AG04449 (cell line): ENCODE results near the gene RMND1.

ENCODE experiments used
- CTCF ChIA-PET: fragments of 350-600 bp; formaldehyde crosslinking; extraction: SDS; loops from one replicate; lab custom pipeline; 2021; ENCODE audit warnings: antibody characterized with exemption; lab: Yijun Ruan, JAX
- POLR2A ChIA-PET: fragments of 400-600, 350-600 bp; formaldehyde crosslinking; extraction: SDS; loops from one replicate; lab custom pipeline; 2020; ENCODE audit warnings: antibody characterized with exemption, inconsistent platforms; lab: Yijun Ruan, JAX
- DNase-seq: peaks from one replicate; pipeline ENCODE4 v3.0.0-alpha.2; 2010; ENCODE audit warnings: low read depth, low spot score
- H3K4me3 ChIP-seq: 2 replicates; pipeline ENCODE4 v1.5.1; 2011; ENCODE audit warnings: low read depth, mild to moderate bottlenecking, control low read depth, low read length
- CTCF ChIP-seq: IDR thresholded peaks from one replicate; pipeline ENCODE4 v1.5.1; 2011; ENCODE audit warnings: mild to moderate bottlenecking, moderate library complexity, low read length, control low read depth, inconsistent platforms; ENCODE audit not compliant: insufficient read depth; ENCODE audit errors: missing control alignments

The RMND1 gene

GRCh38 chr6:151389618-151390275, 62.2 kb downstream of the RMND1 start:
- POLR2A ChIA-PET: interaction anchor here (1.4 to 1.7 kb wide), 2 partner anchors 56 to 62 kb away, joined by 8 to 9 read pairs; partner anchors contain the start of gene RMND1
- DNase-seq: no peak
- CTCF ChIA-PET: interaction anchor here (1.2 to 1.8 kb wide), 2 partner anchors 11 to 16 kb away, joined by 4 to 6 read pairs; no protein-coding TSS in a partner anchor

GRCh38 chr6:151388997-151389617, 62.8 kb downstream of the RMND1 start:
- CTCF ChIA-PET: interaction anchor here (1.2 to 1.5 kb wide), 2 partner anchors 10 to 572 kb away, joined by 3 to 4 read pairs; no protein-coding TSS in a partner anchor
- peak overlapping the region; percentile 75 for H3K4me3 ChIP-seq
- POLR2A ChIA-PET: interaction anchor here (1.4 kb wide), 1 partner anchor 63 kb away, joined by 8 read pairs; the partner anchor contains the start of gene RMND1
- TF ChIP-seq CTCF: no peak
- DNase-seq: no peak

More at GRCh38 chr6:151389618-151390275, 62.2 kb downstream of the RMND1 start:
- no peak for TF ChIP-seq CTCF
- H3K4me3 ChIP-seq: peak overlapping the region; percentile 75

GRCh38 chr6:151388236-151388635, 63.7 kb downstream of the RMND1 start:
- no peak overlapping the region for H3K4me3 ChIP-seq
- CTCF ChIA-PET: interaction anchor here (0.6 to 1.5 kb wide), 2 partner anchors 58 to 571 kb away, joined by 3 read pairs; no protein-coding TSS in a partner anchor
- POLR2A ChIA-PET: no interaction called here
- no peak for TF ChIP-seq CTCF
- DNase-seq: no peak

GRCh38 chr6:151387175-151387970, 64.6 kb downstream of the RMND1 start:
- ChIA-PET POLR2A (no interaction called here), CTCF (interaction anchor here (0.6 to 1.5 kb wide), 2 partner anchors 59 to 570 kb away, joined by 3 read pairs; no protein-coding TSS in a partner anchor)
- peak; percentile 70 for DNase-seq

GRCh38 chr6:151385177-151385576, 66.7 kb downstream of the RMND1 start:
- no peak overlapping the region for H3K4me3 ChIP-seq
- DNase-seq: no peak
- ChIA-PET POLR2A (no interaction called here), CTCF (interaction anchor here (1.4 to 1.6 kb wide), 3 partner anchors 9 to 51 kb away, joined by 3 to 4 read pairs (median 4); no protein-coding TSS in a partner anchor)
- no peak for TF ChIP-seq CTCF

More at GRCh38 chr6:151387175-151387970, 64.6 kb downstream of the RMND1 start:
- TF ChIP-seq CTCF: no peak
- H3K4me3 ChIP-seq: no peak overlapping the region
